Small intestine (tissue), 7 donors: Measurements from ENCODE around the gene SCLT1. TPM values are rescaled to one million over a fixed set of nuclear protein-coding genes. Genes with fewer than 3 reads are reported as not detected.

Experiments
- DNase-seq, 2 donors: peaks; one replicate each; pipeline versions ENCODE4 v3.0.0 to v3.0.0-alpha.2; 2013
- FAIRE-seq: peaks from 2 replicates; lab custom pipeline; 2012; peaks lifted over from hg19 to GRCh38; lab: Jason Lieb, UNC
- H3K27ac ChIP-seq, 3 donors: one replicate each; pipeline ENCODE4 v1.5.1; 2013; ENCODE audit warnings: low read length in 2 of 3, mild to moderate bottlenecking in 2 of 3, control low read depth in 1 of 3, inconsistent platforms in 1 of 3, low read depth in 1 of 3, moderate library complexity in 1 of 3
- H3K27me3 ChIP-seq, 3 donors: one replicate each; pipeline ENCODE4 v1.6.1; 2013; ENCODE audit warnings: low read length in 3 of 3, inconsistent platforms in 1 of 3; ENCODE audit not compliant: control insufficient read depth in 3 of 3, insufficient read depth in 3 of 3
- H3K36me3 ChIP-seq, 3 donors: one replicate each; pipeline ENCODE4 v1.6.1; 2013; ENCODE audit warnings: low read length in 3 of 3, inconsistent platforms in 1 of 3, low read depth in 1 of 3, mild to moderate bottlenecking in 1 of 3, moderate library complexity in 1 of 3; ENCODE audit not compliant: control insufficient read depth in 3 of 3, insufficient read depth in 2 of 3
- H3K4me1 ChIP-seq, 3 donors: one replicate each; pipeline ENCODE4 v1.6.1; 2013; ENCODE audit warnings: low read length in 2 of 3, inconsistent platforms in 1 of 3, low read depth in 1 of 3, mild to moderate bottlenecking in 1 of 3, moderate library complexity in 1 of 3; ENCODE audit not compliant: control insufficient read depth in 3 of 3, insufficient read depth in 2 of 3
- H3K4me3 ChIP-seq, 3 donors: one replicate each; pipeline ENCODE4 v1.5.1; 2013; ENCODE audit warnings: low read length in 3 of 3, control low read depth in 1 of 3, inconsistent platforms in 1 of 3, low read depth in 1 of 3, mild to moderate bottlenecking in 1 of 3, moderate library complexity in 1 of 3
- H3K9me3 ChIP-seq, 2 donors: one replicate each; pipeline ENCODE4 v1.6.1; 2013; ENCODE audit warnings: low read depth in 1 of 2, low read length in 1 of 2; ENCODE audit not compliant: control insufficient read depth in 2 of 2, insufficient read depth in 1 of 2
- WGBS, 3 donors: extraction: QIAGEN DNeasy Blood & Tissue Kit; methylation state at CpG; one replicate each; pipeline ENCODE4 v1.1.7; 2013; 5-methylcytosine and 5-hydroxymethylcytosine counted together
- polyA plus RNA-seq, 4 donors: library from polyadenylated mRNA; stranded (reverse) in 3 of 4; unstranded in 1 of 4; fragments of 200-250 nt in 3 of 4; fragments of 120-200 nt in 1 of 4; gene quantifications; one replicate each; pipeline versions ENCODE4 v1.2.1 to v1.2.3, GENCODE V29; 2013
- donor health status: healthy with polysubstance abuse.
- donor health status: control.
- donor health status: control.
- donor health status: Bipolar disorder and iron deficiency.
- donor health status: healthy.

The SCLT1 gene
- polyA plus RNA-seq, 4 donors: 3.5 to 10.1 (median 4.6) TPM

GRCh38 chr4:128986908-128987307, 106.4 kb downstream of the SCLT1 start:
- H3K36me3 ChIP-seq: peaks cover 0 to 10% (median 8%) of the 10 kb centered on the region in 3 donors
- no peak overlapping the region for H3K27ac ChIP-seq
- no peak overlapping the region for H3K4me3 ChIP-seq
- 95 to 98% (median 98%) methylated on average over 4 of the region's 4 CpGs for WGBS, 3 donors
- no peaks in the 10 kb centered on the region for H3K27me3 ChIP-seq
- DNase-seq (no peak), FAIRE-seq (no peak)
- H3K9me3 ChIP-seq: no peaks in the 10 kb centered on the region
- H3K4me1 ChIP-seq: no peaks in the 10 kb centered on the region

- H3K27ac ChIP-seq: no peak overlapping the region
- H3K4me1 ChIP-seq: no peaks in the 10 kb centered on the region
- WGBS, 3 donors: 98 to 100% (median 98%) methylated on average over 2 of the region's 2 CpGs
- no peak overlapping the region for H3K4me3 ChIP-seq
- H3K9me3 ChIP-seq: no peaks in the 10 kb centered on the region
- H3K27me3 ChIP-seq: no peaks in the 10 kb centered on the region
- peaks cover 0 to 10% (median 8%) of the 10 kb centered on the region in 3 donors for H3K36me3 ChIP-seq
- DNase-seq: no peak
- no peak for FAIRE-seq
Measured at GRCh38 chr4:128986019-128986418, 107.3 kb downstream of the SCLT1 start.

GRCh38 chr4:128983771-128984485, 109.4 kb downstream of the SCLT1 start:
- H3K27ac ChIP-seq: no peak overlapping the region
- H3K4me3 ChIP-seq: no peak overlapping the region
- peaks cover 0 to 10% (median 8%) of the 10 kb centered on the region in 3 donors for H3K36me3 ChIP-seq
- no peaks in the 10 kb centered on the region for H3K9me3 ChIP-seq
- FAIRE-seq: no peak
- DNase-seq: no peak
- H3K4me1 ChIP-seq: no peaks in the 10 kb centered on the region
- WGBS, 3 donors: 69 to 90% (median 85%) methylated on average over 2 of the region's 2 CpGs
- no peaks in the 10 kb centered on the region for H3K27me3 ChIP-seq

GRCh38 chr4:128981377-128981776, 112.0 kb downstream of the SCLT1 start:
- WGBS, 3 donors: 92 to 97% (median 95%) methylated on average over 6 of the region's 6 CpGs
- no peaks in the 10 kb centered on the region for H3K9me3 ChIP-seq
- DNase-seq (no peak), FAIRE-seq (no peak)
- H3K27ac ChIP-seq: no peak overlapping the region
- no peaks in the 10 kb centered on the region for H3K4me1 ChIP-seq
- no peak overlapping the region for H3K4me3 ChIP-seq
- peaks cover 0 to 4% (median 3%) of the 10 kb centered on the region in 3 donors for H3K36me3 ChIP-seq
- no peaks in the 10 kb centered on the region for H3K27me3 ChIP-seq

GRCh38 chr4:128980816-128981326, 112.5 kb downstream of the SCLT1 start:
- 68 to 94% (median 85%) methylated on average over 1 of the region's 1 CpG for WGBS, 3 donors
- DNase-seq: no peak
- no peaks in the 10 kb centered on the region for H3K9me3 ChIP-seq
- no peaks in the 10 kb centered on the region for H3K4me1 ChIP-seq
- FAIRE-seq: no peak
- H3K27me3 ChIP-seq: no peaks in the 10 kb centered on the region
- no peak overlapping the region for H3K4me3 ChIP-seq
- H3K27ac ChIP-seq: no peak overlapping the region
- no peaks in the 10 kb centered on the region for H3K36me3 ChIP-seq

GRCh38 chr4:128979934-128980333, 113.4 kb downstream of the SCLT1 start:
- Histone ChIP-seq H3K27ac (no peak overlapping the region), H3K4me3 (no peak overlapping the region), H3K9me3 (no peaks in the 10 kb centered on the region), H3K4me1 (no peaks in the 10 kb centered on the region), H3K36me3 (no peaks in the 10 kb centered on the region), H3K27me3 (no peaks in the 10 kb centered on the region)
- no peak for FAIRE-seq
- no peak for DNase-seq

- H3K9me3 ChIP-seq: no peaks in the 10 kb centered on the region
- 96 to 100% (median 97%) methylated on average over 1 of the region's 1 CpG for WGBS, 3 donors
- no peaks in the 10 kb centered on the region for H3K4me1 ChIP-seq
- no peak for FAIRE-seq
- DNase-seq: no peak
- no peak overlapping the region for H3K27ac ChIP-seq
- H3K27me3 ChIP-seq: no peaks in the 10 kb centered on the region
- no peak overlapping the region for H3K4me3 ChIP-seq
- no peaks in the 10 kb centered on the region for H3K36me3 ChIP-seq
Measured at GRCh38 chr4:128978985-128979384, 114.4 kb downstream of the SCLT1 start.

- Histone ChIP-seq H3K4me1 (no peaks in the 10 kb centered on the region), H3K27ac (no peak overlapping the region), H3K36me3 (peaks cover 0 to under 1% (median 0%) of the 10 kb centered on the region in 3 donors), H3K9me3 (no peaks in the 10 kb centered on the region), H3K4me3 (no peak overlapping the region), H3K27me3 (no peaks in the 10 kb centered on the region)
- WGBS, 3 donors: 57 to 79% (median 64%) methylated on average over 2 of the region's 2 CpGs
- FAIRE-seq (no peak), DNase-seq (no peak)
Measured at GRCh38 chr4:128974136-128974581, 119.2 kb downstream of the SCLT1 start.
